Mucosa of descending colon (tissue), 3 donors: Measurements from ENCODE around the gene CCND1. TPM values are rescaled to one million over a fixed set of nuclear protein-coding genes. Genes with fewer than 3 reads are reported as not detected.

Source experiments
- ATAC-seq: fragments of 200-7000 bp; cut with Tn5 transposase; one replicate; pipeline ENCODE4 v1.9.1; 2020; ENCODE audit warnings: mild to moderate bottlenecking, moderate library complexity
- DNase-seq, 3 donors: peaks; one replicate each; pipeline ENCODE4 v3.0.0-alpha.2; 2020
- H3K36me3 ChIP-seq: fragments of 200-600 bp; one replicate; pipeline ENCODE4 v1.8.0; 2021; ENCODE audit warnings: low read depth, mild to moderate bottlenecking
- H3K4me1 ChIP-seq: fragments of 200-600 bp; one replicate; pipeline ENCODE4 v1.8.0; 2021; ENCODE audit warnings: low read depth, mild to moderate bottlenecking
- H3K4me3 ChIP-seq: fragments of 200-600 bp; one replicate; pipeline ENCODE4 v1.8.0; 2021; ENCODE audit warnings: mild to moderate bottlenecking
- H3K9me3 ChIP-seq: fragments of 200-600 bp; one replicate; pipeline ENCODE4 v1.8.0; 2021; ENCODE audit warnings: mild to moderate bottlenecking
- CTCF ChIP-seq: fragments of 200-600 bp; IDR thresholded peaks from one replicate; pipeline ENCODE4 v1.8.0; 2022; ENCODE audit warnings: antibody characterized with exemption, mild to moderate bottlenecking
- intact Hi-C, 2 donors: fragments of 100-400 bp; cut with DNase I in 1 of 2; cut with micrococcal nuclease in 1 of 2; formaldehyde crosslinking; loops; one replicate each; pipeline versions ENCODE4 v1.11.0 to v1.11.1; 2022; cut with DNase I, micrococcal nuclease
- total RNA-seq, 3 donors: library from RNA; stranded (reverse); fragmentation: NEBNext Ultra II Directional in 2 of 3; extraction: Animal tissue kit (Norgen Biotek cat#: 25700) in 2 of 3; gene quantifications; one replicate each; pipeline versions ENCODE4 v1.2.1 to v1.2.4, GENCODE V29; 2021 to 2023
- donor health status: DM: no; HTN: no; CAD: no; lungs with moderate emphysema.
- donor health status: DM: no; HTN: no; CAD: no.
- donor health status: DM: no; HTN: yes; CAD: no.

CCND1 gene
- total RNA-seq, 3 donors from 2014 or later = 44.6 to 82.4 (median 58.9) TPM

GRCh38 chr11:69645801-69646492 lies 5.0 kb downstream of the CCND1 start:
- no peaks in the 10 kb centered on the region for H3K9me3 ChIP-seq

GRCh38 chr11:69646493-69647389 lies 5.8 kb downstream of the CCND1 start:
- DNase-seq (peak in 1 of 3 donors; percentile 39), ATAC-seq (no peak)
- Histone ChIP-seq H3K4me3 (no peak overlapping the region), H3K4me1 (peaks cover 16% of the 10 kb centered on the region), H3K9me3 (no peaks in the 10 kb centered on the region), H3K36me3 (no peaks in the 10 kb centered on the region)
- intact Hi-C loops = loop anchor here in 1 of 2 donors (5.0 to 10.0 kb wide), 2 partner anchors 359 to 542 kb away; no protein-coding TSS in a partner anchor
- no peak for TF ChIP-seq CTCF

More at GRCh38 chr11:69645801-69646492, 5.0 kb downstream of the CCND1 start:
- Histone ChIP-seq H3K36me3 (no peaks in the 10 kb centered on the region), H3K4me3 (no peak overlapping the region), H3K4me1 (peaks cover 21% of the 10 kb centered on the region)
- peak in 1 of 3 donors; percentile 47 for DNase-seq
- no peak for TF ChIP-seq CTCF
- intact Hi-C loops = loop anchor here in 1 of 2 donors (5.0 to 10.0 kb wide), 2 partner anchors 359 to 541 kb away; no protein-coding TSS in a partner anchor
- ATAC-seq = no peak

- Histone ChIP-seq H3K36me3 (no peaks in the 10 kb centered on the region), H3K9me3 (no peaks in the 10 kb centered on the region), H3K4me3 (no peak overlapping the region), H3K4me1 (peaks cover 16% of the 10 kb centered on the region)
- ATAC-seq (no peak), DNase-seq (peak in 1 of 3 donors; percentile 27)
- intact Hi-C loops = loop anchor here in 1 of 2 donors (5.0 to 10.0 kb wide), 2 partner anchors 360 to 543 kb away; no protein-coding TSS in a partner anchor
- no peak for TF ChIP-seq CTCF
These were observed 6.4 kb downstream of the CCND1 start for GRCh38 chr11:69647390-69647748.

GRCh38 chr11:69647761-69648497 lies 7.0 kb downstream of the CCND1 start:
- Histone ChIP-seq H3K4me1 (peaks cover 16% of the 10 kb centered on the region), H3K9me3 (no peaks in the 10 kb centered on the region), H3K36me3 (no peaks in the 10 kb centered on the region), H3K4me3 (no peak overlapping the region)
- no peak for TF ChIP-seq CTCF
- intact Hi-C loops = loop anchor here in 1 of 2 donors (5.0 to 10.0 kb wide), 2 partner anchors 361 to 543 kb away; no protein-coding TSS in a partner anchor
- ATAC-seq = no peak
- DNase-seq = peak in 2 of 3 donors; percentile 11 to 31
